ENCODE measurements around the gene FLRT2. TPM values are rescaled to one million over a fixed set of nuclear protein-coding genes. Genes with fewer than 3 reads are reported as not detected.

The FLRT2 gene
- total RNA-seq, 1 experiment from 2014 or later, result 0.17 TPM

GRCh38 chr14:85542623-85543022 is 12.7 kb downstream of the FLRT2 start:
- H3K27ac ChIP-seq (ENCODE audit: low read depth, low read length), result no peak overlapping the region
- TF ChIP-seq SRF (IDR thresholded peaks at IDR 0.05; ENCODE audit: low read depth) (no peak), MAX (IDR thresholded peaks at IDR 0.05) (no peak), YY1 (IDR thresholded peaks at IDR 0.05; ENCODE audit: extremely low read depth, insufficient replicate concordance, low read depth, low read length) (no peak), ATF3 (IDR thresholded peaks at IDR 0.05) (no peak), CTCF (IDR thresholded peaks at IDR 0.05 in 2 of 3, conservative IDR thresholded peaks at IDR 0.05 in 1 of 3; ENCODE audit: borderline replicate concordance in 1 of 3, insufficient read depth in 1 of 3, low read depth in 2 of 3, low read length in 2 of 3) (no peak), CBX3 (IDR thresholded peaks at IDR 0.05; ENCODE audit: low read depth) (no peak), SIN3A (IDR thresholded peaks at IDR 0.05; ENCODE audit: low read depth) (no peak), RAD21 (IDR thresholded peaks at IDR 0.05; ENCODE audit: low read depth) (no peak), ZNF274 (IDR thresholded peaks at IDR 0.05; ENCODE audit: low read depth, low read length) (no peak), TCF7L2 (IDR thresholded peaks at IDR 0.05; ENCODE audit: borderline replicate concordance, extremely low read depth, insufficient read depth, insufficient read length) (no peak), POLR2AphosphoS5 (IDR thresholded peaks at IDR 0.05; ENCODE audit: low read depth, low read length) (no peak), EZH2phosphoT487 (IDR thresholded peaks at IDR 0.05; ENCODE audit: borderline replicate concordance) (no peak)
- ChIA-PET POLR2A (no interaction called here), RAD21 (ENCODE audit: low non-redundant PET in 1 of 2, low total read pairs in 2 of 2, uncharacterized antibody in 2 of 2, unreplicated experiment in 2 of 2) (no interaction called here), CTCF (no interaction called here)
- DNase-seq (ENCODE audit: low read depth, low spot score) (no peak), ATAC-seq (no peak)
- no peaks in the 10 kb centered on the region for H3K27me3 ChIP-seq (ENCODE audit: insufficient read depth, low read length)
- H3K4me3 ChIP-seq (replicated peaks in 1 of 2; ENCODE audit: low read depth in 1 of 2, low read length in 2 of 2), result no peak overlapping the region
- H3K4me2 ChIP-seq (ENCODE audit: low read length), result no peak overlapping the region
- intact Hi-C loops (cut with micrococcal nuclease), result no loop called here
- no peak overlapping the region for H2AFZ ChIP-seq (ENCODE audit: low read depth, low read length, poor library complexity, severe bottlenecking)
- no peaks in the 10 kb centered on the region for H3K4me1 ChIP-seq (ENCODE audit: control insufficient read depth in 1 of 2, insufficient read depth in 2 of 2, low read length in 2 of 2)
- H3K9me2 ChIP-seq (ENCODE audit: insufficient read depth), result no peaks in the 10 kb centered on the region
- no peak overlapping the region for H3K9ac ChIP-seq (ENCODE audit: low read length)
- H3K36me3 ChIP-seq (ENCODE audit: control insufficient read depth in 1 of 2, insufficient read depth in 2 of 2, low read length in 2 of 2), result no peaks in the 10 kb centered on the region
- H3K9me3 ChIP-seq (ENCODE audit: control insufficient read depth in 1 of 2, insufficient read depth in 1 of 2, low read depth in 1 of 2, low read length in 2 of 2), result peaks cover 14 to 28% of the 10 kb centered on the region in 2 experiments; a peak in 2 of 4 replicates
- no peaks in the 10 kb centered on the region for H4K20me1 ChIP-seq (ENCODE audit: insufficient read depth)
- BruUV-seq (replicated peaks), result no TSS peak
- no peaks in the 10 kb centered on the region for H3K79me2 ChIP-seq (ENCODE audit: insufficient read depth, low read length)

Measured in HCT116 (cell line).